Lung (tissue), 12 donors: Measurements from ENCODE around the gene SVBP. TPM values are rescaled to one million over a fixed set of nuclear protein-coding genes. Genes with fewer than 3 reads are reported as not detected.

Source experiments
- ATAC-seq: fragments of 200-7000 bp; cut with Tn5 transposase; one replicate; pipeline ENCODE4 v1.9.1; 2020; ENCODE audit warnings: moderate number of reproducible peaks; ENCODE audit not compliant: insufficient read depth, low FRiP score
- DNase-seq, 3 donors: peaks; one replicate each; pipeline ENCODE4 v3.0.0-alpha.2; 2013 to 2017
- H3K27ac ChIP-seq, 2 donors: one replicate each; pipeline ENCODE4 v1.5.1; 2013; ENCODE audit warnings: mild to moderate bottlenecking in 2 of 2, moderate library complexity in 2 of 2, control low read depth in 1 of 2, inconsistent platforms in 1 of 2, low read depth in 1 of 2, low read length in 1 of 2
- H3K27me3 ChIP-seq, 3 donors: one replicate each; pipeline ENCODE4 v1.5.1; 2013; ENCODE audit warnings: low read length in 2 of 3; ENCODE audit not compliant: control insufficient read depth in 3 of 3, insufficient read depth in 3 of 3
- H3K36me3 ChIP-seq, 4 donors: one replicate each; pipeline ENCODE4 v1.5.1; 2013; ENCODE audit warnings: low read length in 4 of 4, mild to moderate bottlenecking in 1 of 4, moderate library complexity in 1 of 4; ENCODE audit not compliant: control insufficient read depth in 4 of 4, insufficient read depth in 4 of 4
- H3K4me1 ChIP-seq, 5 donors: one replicate each; pipeline ENCODE4 v1.5.1; 2013; ENCODE audit warnings: low read length in 5 of 5, mild to moderate bottlenecking in 2 of 5, moderate library complexity in 1 of 5; ENCODE audit not compliant: control insufficient read depth in 5 of 5, insufficient read depth in 5 of 5
- H3K4me3 ChIP-seq: one replicate; pipeline ENCODE4 v1.5.1; 2013; ENCODE audit warnings: mild to moderate bottlenecking, control low read depth, moderate library complexity
- H3K9ac ChIP-seq, 2 donors: one replicate each; pipeline ENCODE4 v1.5.1; 2013; ENCODE audit warnings: low read length in 2 of 2, control low read depth in 1 of 2; ENCODE audit not compliant: insufficient read depth in 1 of 2
- H3K9me3 ChIP-seq, 4 donors: one replicate each; pipeline ENCODE4 v1.5.1; 2013; ENCODE audit warnings: low read length in 3 of 4, mild to moderate bottlenecking in 1 of 4, moderate library complexity in 1 of 4; ENCODE audit not compliant: control insufficient read depth in 4 of 4, insufficient read depth in 3 of 4
- CTCF ChIP-seq: IDR thresholded peaks from 2 replicates; pipeline ENCODE4 v1.5.1; 2012; ENCODE audit warnings: mild to moderate bottlenecking; ENCODE audit errors: control extremely low read depth, extremely low read depth
- WGBS, 2 donors: extraction: QIAGEN DNeasy Blood & Tissue Kit; methylation state at CpG; one replicate each; pipeline ENCODE4 v1.1.7; 2013; 5-methylcytosine and 5-hydroxymethylcytosine counted together
- polyA plus RNA-seq, 2 donors: library from polyadenylated mRNA; stranded (reverse); fragments of 200-250 nt; gene quantifications; one replicate each; pipeline ENCODE4 v1.2.1, GENCODE V29; 2013
- total RNA-seq, 2 donors: library from RNA; depleted of rRNA in 1 of 2; stranded (reverse); fragments of >200 nt in 1 of 2; gene quantifications; one replicate each; pipeline ENCODE4 v1.2.1, GENCODE V29; 2014 to 2021
- donor health status: control.
- donor health status: control.
- donor health status: Bipolar disorder and iron deficiency.
- donor health status: healthy.
- donor health status: DM: yes; HTN: yes; CAD: no.

SVBP gene
- total and polyA plus RNA-seq, 4 donors, result 12.5 to 35.3 (median 26.0) TPM

DNA sequence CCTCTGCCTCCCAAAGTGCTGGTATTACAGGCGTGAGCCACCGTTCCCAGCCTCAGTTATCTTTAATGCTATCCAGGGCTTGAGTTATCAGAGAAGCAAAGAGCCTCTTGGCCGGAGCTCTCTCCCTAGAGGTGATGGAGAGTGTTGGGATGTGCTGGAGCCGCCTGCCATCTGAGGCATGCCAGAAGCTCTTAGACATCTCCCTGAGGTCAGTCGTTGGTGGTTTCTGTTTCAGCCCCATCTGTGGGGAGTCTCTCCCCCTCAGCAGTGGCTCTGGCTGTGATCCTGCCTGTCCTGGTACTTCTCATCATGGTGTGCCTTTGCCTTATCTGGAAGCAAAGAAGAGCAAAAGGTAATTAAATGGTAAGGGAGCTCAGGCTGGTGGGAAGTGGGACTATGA is 17.6 kb upstream of the SVBP start:
- no peak for ATAC-seq
- no peak for TF ChIP-seq CTCF
- H3K9ac ChIP-seq, result no peak overlapping the region
- H3K9me3 ChIP-seq, result no peaks in the 10 kb centered on the region
- no peak for DNase-seq
- peaks cover 0 to 8% (median 2%) of the 10 kb centered on the region in 4 donors for H3K36me3 ChIP-seq
- no peaks in the 10 kb centered on the region for H3K27me3 ChIP-seq
- no peak overlapping the region for H3K4me3 ChIP-seq
- 91 to 92% methylated on average over 5 of the region's 5 CpGs for WGBS, 2 donors
- H3K4me1 ChIP-seq, result no peaks in the 10 kb centered on the region
- H3K27ac ChIP-seq, result no peak overlapping the region

- WGBS, 2 donors, result 57 to 76% methylated on average over 4 of the region's 4 CpGs
- H3K27me3 ChIP-seq, result no peaks in the 10 kb centered on the region
- DNase-seq (no peak), ATAC-seq (no peak)
- no peak overlapping the region for H3K27ac ChIP-seq
- TF ChIP-seq CTCF, result no peak
- no peak overlapping the region for H3K4me3 ChIP-seq
- H3K4me1 ChIP-seq, result no peaks in the 10 kb centered on the region
- peaks cover 0 to 9% (median 2%) of the 10 kb centered on the region in 4 donors for H3K36me3 ChIP-seq
- H3K9me3 ChIP-seq, result no peaks in the 10 kb centered on the region
- no peak overlapping the region for H3K9ac ChIP-seq
Observed at GRCh38 chr1:42833981-42834380, 16.8 kb upstream of the SVBP start.

DNA sequence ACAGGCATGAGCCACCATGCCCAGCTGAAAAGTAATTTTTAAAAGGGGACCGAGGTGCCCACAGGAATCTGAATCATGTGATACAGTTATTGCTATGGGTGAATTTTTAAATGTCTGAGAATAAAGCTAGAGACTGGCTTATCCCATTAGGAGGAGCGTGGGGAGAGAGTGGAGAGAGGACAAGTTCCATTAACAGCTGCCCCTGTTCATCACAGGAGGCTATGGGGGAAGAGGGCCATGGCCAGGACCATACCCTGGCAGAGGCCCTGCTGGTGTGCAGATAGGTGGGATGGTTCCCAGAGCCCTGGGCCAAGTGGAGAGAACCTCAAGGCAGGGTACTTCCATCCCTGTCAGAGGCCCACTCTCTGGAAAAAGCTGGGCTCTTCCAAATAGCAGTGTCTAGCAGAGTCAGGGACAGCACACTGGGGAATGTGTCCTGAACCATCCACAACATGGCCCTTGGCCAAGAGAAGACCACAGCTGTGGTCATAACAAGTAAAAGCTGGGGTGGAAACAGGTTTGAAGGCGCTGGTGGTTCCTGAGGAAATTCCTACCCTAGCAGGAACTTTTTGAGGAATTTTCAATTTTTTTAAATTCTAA is 15.5 kb upstream of the SVBP start:
- Histone ChIP-seq H3K4me1 (no peaks in the 10 kb centered on the region), H3K9me3 (no peaks in the 10 kb centered on the region), H3K27ac (no peak overlapping the region), H3K9ac (no peak overlapping the region), H3K27me3 (no peaks in the 10 kb centered on the region), H3K36me3 (peaks cover 0 to 9% (median 2%) of the 10 kb centered on the region in 4 donors), H3K4me3 (no peak overlapping the region)
- DNase-seq (no peak), ATAC-seq (no peak)
- TF ChIP-seq CTCF, result no peak
- 95 to 97% methylated on average over 3 of the region's 3 CpGs for WGBS, 2 donors

GRCh38 chr1:42831273-42831672 is 14.1 kb upstream of the SVBP start:
- ATAC-seq (no peak), DNase-seq (no peak)
- Histone ChIP-seq H3K4me3 (no peak overlapping the region), H3K4me1 (no peaks in the 10 kb centered on the region), H3K36me3 (peaks cover 0 to 9% (median 2%) of the 10 kb centered on the region in 4 donors), H3K27me3 (no peaks in the 10 kb centered on the region), H3K27ac (no peak overlapping the region), H3K9ac (no peak overlapping the region), H3K9me3 (no peaks in the 10 kb centered on the region)
- TF ChIP-seq CTCF, result no peak
